Activated CD4-positive, CD25-positive, alpha-beta regulatory T cell treated with anti-CD3 and anti-CD28 coated beads, Interleukin-2, amount 50 U/mL, for 72 hours (primary cell): ENCODE measurements around the gene YWHAG.
"Not testable (repeated sequence)": the region's sequence is repeated elsewhere in the genome, so short reads cannot be mapped to it uniquely, and the experiment has no call there.

ENCODE experiments used
- DNase-seq: peaks from one replicate; pipeline ENCODE4 v3.0.0; 2021

YWHAG gene

DNA sequence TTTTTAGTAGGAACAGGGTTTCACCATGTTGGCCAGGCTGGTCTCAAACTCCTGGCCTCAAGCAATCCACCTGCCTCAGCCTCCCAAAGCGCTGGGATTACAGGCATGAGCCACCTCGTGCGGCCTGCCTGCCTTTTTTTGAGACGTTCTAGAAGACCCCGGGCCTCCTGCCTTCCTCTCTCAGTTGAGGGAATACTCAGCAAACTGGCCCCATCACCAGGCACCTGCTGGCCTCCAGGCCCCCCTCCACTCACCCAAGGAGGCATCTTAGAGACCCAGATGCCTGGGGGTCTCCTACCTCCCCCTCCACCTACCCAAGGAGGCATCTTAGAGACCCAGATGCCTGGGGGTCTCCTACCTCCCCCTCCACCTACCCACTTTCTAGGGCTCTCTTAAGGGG, 65.9 kb downstream of the YWHAG start:
- DNase-seq = not testable (repeated sequence)

DNA sequence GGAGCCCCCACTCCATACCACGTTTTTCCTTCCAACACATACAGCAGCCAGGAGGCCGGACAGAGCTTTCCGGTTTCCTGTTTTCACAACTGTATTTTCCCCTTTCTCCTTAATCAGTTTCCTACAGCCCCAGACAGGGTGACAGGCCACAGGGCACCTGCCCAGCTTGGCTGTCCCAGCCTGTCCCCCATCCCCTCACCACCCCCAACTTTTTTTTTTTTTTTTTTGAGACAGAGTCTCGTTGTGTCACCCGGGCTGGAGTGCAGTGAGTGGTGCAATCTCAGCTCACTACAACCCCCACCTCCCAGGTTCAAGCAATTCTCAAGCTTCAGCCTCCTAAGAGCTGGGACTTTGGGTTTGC, 66.6 kb downstream of the YWHAG start:
- DNase-seq = no peak

DNA sequence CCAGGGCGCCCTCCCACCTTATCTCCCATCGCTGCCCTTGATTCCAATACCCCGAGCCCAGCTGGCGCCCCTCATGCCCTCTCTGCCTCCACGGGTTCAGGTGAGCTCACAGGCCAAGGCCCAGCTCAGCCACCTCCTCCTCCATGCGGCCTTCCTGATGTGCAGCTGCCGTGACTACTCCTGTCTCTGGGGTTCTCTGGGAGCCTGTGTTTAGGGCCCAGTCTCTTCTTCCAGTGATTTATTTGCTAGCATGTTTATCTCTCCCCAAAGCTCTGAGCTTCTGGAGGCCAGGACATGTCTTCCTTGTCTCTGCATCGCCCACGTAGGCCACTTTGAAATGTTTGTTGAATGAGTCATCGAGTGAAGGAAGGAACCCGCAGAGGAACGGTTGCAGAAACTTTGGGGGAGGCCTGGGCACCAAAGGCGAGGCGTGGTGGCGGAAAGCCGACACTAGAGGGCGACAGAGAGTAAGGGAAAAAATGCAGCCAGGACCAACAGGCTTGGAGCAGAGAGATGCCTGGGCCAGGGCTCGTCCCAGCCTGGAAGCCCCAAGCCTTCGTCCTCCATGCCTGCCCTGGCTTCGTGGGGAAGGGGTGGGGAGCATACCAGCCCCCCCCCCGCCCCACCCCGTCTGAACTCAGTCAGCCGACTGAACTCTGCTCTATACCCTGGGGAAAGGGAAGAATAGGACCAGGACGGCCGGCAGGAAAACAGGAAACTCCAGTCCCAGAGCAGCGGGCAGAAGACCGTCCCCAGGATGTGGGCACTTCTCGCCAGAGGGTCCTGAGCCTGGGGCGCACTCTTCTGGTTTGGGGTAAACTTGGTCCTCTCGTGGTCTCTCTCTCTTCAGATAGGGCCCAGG, 67.2 kb downstream of the YWHAG start:
- peak; percentile 91 for DNase-seq

DNA sequence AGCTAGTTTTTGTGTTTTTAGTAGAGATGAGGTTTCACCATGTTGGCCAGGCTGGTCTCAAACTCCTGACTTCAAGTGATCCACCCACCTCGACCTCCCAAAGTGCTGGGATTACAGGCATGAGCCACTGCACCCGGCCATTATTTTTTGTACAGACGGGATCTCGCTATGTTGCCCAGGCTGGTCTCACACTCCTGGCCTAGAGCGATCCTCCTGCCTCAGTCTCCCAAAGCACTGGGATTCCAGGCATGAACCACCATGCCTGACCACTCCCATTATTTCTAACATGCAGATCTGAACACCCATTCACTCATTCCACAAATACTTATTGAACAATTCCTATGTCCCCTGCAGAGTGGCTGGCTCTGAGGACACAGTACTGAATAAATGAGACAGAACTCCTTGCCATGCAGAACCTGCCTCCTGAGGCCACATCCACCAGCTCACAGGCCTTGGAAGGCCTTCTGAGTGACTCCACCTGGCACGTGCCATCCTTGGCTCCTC, 67.9 kb downstream of the YWHAG start:
- DNase-seq = not testable (repeated sequence)

DNA sequence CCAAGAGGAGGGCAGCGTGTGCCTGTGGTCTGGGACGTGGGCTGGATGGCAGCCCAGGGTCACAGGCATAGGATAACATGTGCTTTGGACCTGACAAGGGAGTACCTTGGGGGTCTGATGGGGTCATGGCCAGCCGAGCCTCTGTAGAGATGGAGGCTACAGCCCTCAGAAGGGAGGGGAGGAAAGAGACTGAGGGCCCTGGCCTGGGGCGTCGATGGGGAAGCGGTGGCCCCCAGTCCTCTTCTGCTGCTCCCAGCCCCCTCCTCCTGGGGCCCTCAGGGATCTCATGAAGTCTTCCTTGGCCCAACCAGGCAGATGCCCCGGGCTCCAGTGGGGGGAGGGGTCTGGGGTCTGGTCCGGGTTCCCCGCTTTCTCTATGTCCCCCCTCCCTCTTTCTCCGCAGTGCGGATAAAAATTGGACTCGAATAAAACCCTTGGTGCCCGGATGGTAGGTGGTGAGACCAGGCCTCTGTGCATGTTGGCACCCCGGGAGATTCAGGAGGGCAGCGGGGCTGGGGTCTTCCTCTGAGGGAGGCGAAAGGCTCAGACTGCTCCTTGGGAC, 71.9 kb downstream of the YWHAG start:
- no peak for DNase-seq

DNA sequence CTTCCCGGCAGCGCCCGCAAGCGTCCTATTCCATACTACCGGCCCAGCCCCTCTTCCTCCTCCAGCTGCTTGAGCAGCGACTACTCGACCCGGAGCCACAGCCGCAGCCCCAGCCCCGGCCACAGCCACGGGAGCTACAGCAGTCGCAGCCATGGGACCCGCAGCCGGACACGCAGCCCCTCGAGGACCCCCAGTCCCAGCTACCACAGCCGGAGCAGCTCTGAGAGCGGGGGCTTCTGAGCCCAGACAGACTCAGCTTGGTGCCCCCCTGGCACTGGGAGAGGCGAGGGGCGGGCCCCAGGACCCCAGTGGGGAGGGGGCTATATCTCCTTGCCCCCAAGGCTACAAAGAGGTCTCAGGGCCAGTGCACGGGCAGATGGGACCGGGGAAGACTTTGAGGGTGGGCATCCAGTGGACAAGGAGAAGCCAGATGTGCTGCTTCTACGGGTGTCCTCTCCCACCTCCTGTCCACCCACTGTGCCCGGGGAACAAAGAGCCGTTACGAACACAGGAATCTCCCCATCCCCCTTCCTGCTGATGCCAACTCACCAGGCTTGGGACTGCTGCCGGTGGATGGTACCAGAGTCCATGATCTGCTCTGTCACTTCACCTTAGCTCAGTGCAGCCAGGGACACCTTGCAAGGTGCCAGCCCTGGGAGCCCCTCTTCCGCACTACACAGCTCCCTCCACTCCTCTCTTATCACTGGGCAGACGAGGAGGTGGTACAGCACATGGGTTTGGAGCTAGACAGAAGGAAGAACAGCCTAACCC, 73.0 kb downstream of the YWHAG start:
- no peak for DNase-seq

DNA sequence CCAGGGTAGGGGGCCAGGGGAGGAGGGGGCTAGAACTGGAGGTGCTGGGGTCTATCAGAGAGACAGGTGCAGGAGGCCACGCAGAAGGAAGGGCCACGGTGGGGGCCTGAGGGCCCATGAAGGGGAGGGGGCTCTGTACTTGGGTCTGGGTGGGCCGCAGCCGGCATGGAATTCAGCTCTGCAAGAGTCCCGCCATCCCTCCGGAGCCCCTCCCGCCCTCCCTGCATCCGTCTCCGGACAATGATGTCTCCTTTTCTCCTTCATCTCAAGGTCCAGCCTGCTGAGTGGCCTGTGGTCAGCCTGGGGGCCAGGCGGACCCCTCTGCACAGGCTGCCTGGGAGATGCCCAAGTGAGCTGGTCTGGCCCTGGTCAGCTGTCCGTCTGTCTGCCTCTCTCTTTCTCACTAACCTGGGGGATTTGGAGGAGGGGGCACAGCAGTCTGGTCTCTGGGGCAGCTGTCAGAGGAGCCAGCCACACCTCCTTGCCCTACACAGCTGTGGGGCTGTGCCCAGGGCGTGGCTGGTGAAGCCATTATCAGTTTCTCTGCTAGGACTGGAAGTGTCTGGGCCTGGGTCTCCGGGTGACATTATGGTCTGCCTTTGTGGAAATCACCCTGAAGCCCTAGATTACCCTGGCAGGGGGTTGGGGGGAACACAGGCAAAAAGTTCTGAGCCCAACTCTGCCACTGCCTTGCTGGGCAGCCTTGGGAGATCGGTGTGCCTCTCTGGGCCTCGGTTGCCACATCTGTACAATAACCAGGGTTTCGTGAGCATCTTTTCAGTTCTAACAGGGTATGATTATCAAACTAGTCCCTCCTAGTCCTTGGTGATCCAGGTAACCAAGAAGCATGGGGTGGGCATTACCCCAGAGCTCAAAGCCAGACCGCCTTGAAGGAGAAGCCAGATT, 75.3 kb downstream of the YWHAG start:
- no peak for DNase-seq

DNA sequence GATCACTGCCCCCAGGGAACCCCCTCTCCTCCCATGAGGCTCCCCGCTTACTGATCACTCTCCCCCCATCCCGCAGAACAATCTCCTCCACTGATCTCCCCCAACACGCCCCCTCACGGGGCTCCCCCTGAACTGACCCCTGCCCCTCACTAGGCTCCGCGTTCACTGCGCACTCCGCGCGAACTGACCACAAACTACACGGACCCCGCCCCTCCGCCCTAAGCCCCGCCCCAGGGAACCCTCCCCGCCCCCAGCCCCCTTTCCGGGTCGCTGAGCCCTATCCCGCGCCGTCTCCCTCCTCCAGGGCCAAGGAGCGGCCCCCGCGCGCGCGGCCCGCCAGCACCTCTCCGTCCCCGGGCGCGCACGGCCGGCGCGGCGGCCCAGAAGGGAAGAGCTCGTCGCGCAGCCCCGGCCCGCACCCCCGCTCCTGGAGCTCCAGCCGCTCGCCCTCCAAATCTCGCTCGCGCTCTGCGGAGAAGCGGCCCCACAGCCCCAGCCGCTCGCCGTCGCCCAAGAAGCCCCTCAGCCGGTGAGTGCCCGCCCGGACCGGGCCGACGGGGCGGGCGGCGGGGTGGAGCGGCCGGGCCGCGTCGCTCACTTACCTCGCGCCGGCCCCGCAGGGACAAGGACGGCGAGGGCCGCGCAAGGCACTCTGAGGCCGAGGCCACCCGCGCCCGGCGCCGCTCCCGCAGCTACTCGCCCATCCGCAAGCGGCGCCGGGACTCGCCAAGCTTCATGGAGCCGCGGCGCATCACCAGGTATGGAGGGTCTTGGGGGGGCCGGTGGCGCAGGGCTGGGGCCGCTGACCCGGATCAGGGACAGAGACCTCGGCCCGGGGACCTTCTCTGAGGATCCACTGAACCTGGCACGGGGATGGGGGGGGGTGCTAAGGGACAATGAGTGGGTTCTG, 76.2 kb downstream of the YWHAG start:
- no peak for DNase-seq

DNA sequence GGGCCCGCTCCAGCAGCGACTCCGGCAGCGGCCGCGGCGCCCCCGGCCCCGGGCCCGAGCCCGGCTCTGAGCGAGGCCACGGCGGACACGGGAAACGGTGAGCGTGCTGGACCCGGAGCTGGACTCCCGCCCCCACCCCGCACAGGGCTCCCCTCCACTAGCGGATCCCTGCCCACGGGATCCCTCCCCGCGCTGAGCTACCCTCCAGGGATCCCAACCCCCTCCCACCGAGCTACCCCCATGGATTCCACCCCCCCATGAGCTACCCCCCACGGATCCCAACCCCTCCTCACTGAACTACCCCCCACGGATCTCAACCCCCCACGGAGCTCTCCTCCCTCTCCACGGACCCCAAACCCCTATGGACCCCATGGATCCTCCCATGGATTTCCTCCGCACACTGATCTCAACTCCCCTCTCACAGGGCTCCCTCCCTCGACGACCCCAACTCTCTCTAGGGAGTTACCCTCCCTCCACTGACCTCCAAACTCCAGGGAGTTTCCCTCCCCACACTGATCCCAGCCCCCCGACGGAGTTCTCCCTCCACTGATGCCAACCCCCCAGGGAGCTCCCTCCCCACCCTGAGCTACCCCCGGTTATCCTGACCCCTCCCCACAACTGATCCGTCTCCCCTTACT, 77.0 kb downstream of the YWHAG start:
- DNase-seq = no peak

DNA sequence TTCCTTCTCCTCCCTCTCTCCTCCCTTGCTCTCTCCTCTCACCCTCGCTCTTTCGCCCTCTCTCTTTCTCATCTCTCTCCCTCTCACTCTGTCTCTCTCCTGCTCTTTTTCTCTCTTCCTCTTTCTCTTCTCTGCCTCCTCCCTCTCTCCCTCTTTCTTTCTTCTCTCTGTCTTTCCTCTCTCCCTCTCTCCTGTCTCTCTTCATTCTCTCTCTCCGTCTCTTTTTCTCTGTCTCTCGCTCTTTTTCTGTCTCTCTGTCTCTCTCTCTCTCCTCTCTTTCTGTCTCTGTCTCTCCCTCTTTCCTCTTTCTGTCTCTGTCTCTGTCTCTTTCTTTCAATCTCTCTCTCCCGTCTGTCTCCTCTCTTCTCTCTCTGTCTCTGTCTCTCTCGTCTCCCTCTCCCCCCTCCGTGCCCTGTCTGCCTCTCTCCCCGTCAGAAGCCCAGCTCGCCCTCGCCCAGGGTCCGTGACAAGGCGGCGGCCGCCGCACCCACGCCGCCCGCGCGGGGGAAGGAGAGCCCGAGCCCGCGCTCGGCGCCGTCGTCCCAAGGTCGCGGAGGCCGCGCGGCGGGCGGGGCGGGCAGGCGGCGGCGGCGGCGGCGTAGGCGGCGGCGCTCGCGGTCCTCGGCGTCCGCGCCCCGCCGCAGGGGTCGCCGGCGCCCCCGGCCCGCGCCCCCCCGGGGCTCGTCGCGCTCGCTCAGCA, 77.6 kb downstream of the YWHAG start:
- DNase-seq = no peak

DNA sequence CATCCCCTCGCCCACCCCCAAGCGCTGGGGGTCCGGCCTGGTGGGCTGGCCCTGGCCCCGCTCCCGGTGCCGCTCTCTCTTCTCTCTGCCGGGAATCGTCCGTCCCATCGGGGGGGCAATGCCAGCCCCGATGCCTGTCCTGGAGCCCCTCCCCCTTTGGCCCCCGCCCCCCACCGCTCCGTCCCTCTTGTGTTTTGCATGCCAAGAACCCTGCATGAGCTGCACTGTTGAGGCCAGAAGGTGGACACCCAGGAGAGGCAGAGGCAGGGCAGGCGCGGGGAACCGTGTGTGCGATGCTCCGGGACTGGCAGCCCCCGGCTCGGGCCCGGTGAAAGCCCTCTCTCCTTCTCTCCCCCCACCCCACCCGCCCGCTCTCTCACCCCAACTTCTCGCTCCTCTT, 78.4 kb downstream of the YWHAG start:
- DNase-seq = no peak

DNA sequence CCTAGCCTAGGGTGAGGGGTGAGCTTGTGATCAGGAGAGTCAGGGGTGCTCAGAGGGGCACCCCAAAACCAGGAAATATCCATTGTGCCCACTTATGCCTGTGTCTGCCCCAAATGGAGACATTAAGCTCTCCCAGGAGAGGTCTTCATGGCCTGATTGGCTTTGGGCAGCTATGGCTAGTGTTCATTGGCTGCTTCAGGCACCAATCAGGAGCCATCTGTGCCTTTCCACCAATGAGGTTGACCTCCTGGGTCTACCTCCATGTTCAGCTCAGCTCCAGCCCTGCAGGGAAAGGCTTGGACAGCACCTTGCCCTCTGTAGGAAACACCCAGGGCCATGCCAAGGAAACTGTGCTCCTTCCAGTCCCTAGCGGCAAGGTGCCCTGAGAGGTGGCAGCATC, 80.3 kb downstream of the YWHAG start:
- no peak for DNase-seq
